ENCODE measurements around the gene ITM2C.

GRCh38 chr2:230891064-230891463 is 26.3 kb downstream of the ITM2C start:
- TF ChIP-seq GATA3 (IDR thresholded peaks at IDR 0.05; ENCODE audit: low read depth, low read length) (no peak), GATA2 (IDR thresholded peaks at IDR 0.05; ENCODE audit: low read depth, low read length) (no peak)

All from SH-SY5Y (cell line).